ENCODE measurements around the gene TPBGL. TPM values are rescaled to one million over a fixed set of nuclear protein-coding genes. Genes with fewer than 3 reads are reported as not detected.

The TPBGL gene
- total and polyA plus RNA-seq, 2 of the 4 experiments (the other 2 are of a cell fraction): not detected

DNA sequence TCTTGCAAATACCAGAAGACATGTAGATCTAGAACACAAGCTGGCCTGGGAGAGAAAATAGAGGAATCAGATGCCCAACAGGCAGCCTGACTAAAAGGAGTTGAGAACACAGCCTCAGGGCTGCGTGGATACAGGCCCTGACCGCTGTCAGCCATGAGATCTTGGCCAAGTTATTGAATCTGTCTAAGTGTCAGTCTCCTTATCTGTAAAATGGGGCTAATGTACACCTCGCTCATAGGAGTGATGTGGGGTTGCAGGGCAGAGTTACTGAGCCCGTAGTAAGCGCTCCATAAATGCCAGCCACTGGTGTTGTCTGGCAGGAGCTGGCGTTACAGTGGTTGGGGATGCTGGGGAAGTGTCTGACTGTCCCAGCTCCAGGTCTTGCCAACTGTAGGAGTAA, 38.4 kb upstream of the TPBGL start:
- dilution Hi-C loops (cut with HindIII; ENCODE audit: low sequenced_read_pairs, unreplicated experiment): no loop called here
- 53% methylated on average over 5 of the region's 6 CpGs; no CpG with 5 or more reads in 1 of the 2 experiments for WGBS, 2 experiments (ENCODE audit: extremely low coverage in 2 of 2, insufficient read length in 1 of 2)
- H3K4me2 ChIP-seq (ENCODE audit: low read depth, low read length): no peak overlapping the region
- H2BK5ac ChIP-seq (ENCODE audit: low read depth, low read length, poor library complexity, severe bottlenecking): no peak overlapping the region
- no peak overlapping the region for H4K5ac ChIP-seq (ENCODE audit: low read depth, low read length)
- no peaks in the 10 kb centered on the region for H4K20me1 ChIP-seq (ENCODE audit: insufficient read depth, low read length)
- no peak overlapping the region for H4K91ac ChIP-seq (ENCODE audit: insufficient read depth, low read depth, low read length)
- no peak overlapping the region for H2BK15ac ChIP-seq (ENCODE audit: low read depth, low read length)
- in situ Hi-C loops (cut with MboI; ENCODE audit: low sequenced_read_pairs): loop anchor here (5.0 kb wide), 2 partner anchors 55 to 180 kb away; no protein-coding TSS in a partner anchor
- H3K79me1 ChIP-seq (ENCODE audit: low read depth in 1 of 2, low read length in 2 of 2): no peaks in the 10 kb centered on the region
- H3K36me3 ChIP-seq (ENCODE audit: control insufficient read depth, insufficient read depth, low read length): no peaks in the 10 kb centered on the region
- H3K14ac ChIP-seq (replicated peaks; ENCODE audit: low read depth, low read length): no peak overlapping the region
- no peak overlapping the region for H3K56ac ChIP-seq (ENCODE audit: extremely low read depth, insufficient read depth, low read length)
- POLR2A ChIA-PET (ENCODE audit: unreplicated experiment): no interaction called here
- no peaks in the 10 kb centered on the region for H3K9me3 ChIP-seq (ENCODE audit: control insufficient read depth, insufficient read depth, low read length)
- no peak overlapping the region for H3K18ac ChIP-seq (ENCODE audit: low read depth, low read length)
- no peaks in the 10 kb centered on the region for H3K4me1 ChIP-seq (ENCODE audit: control insufficient read depth, insufficient read depth, low read length)
- H3K9ac ChIP-seq (ENCODE audit: low read depth, low read length): no peak overlapping the region
- no peak overlapping the region for H2AK9ac ChIP-seq (replicated peaks; ENCODE audit: low read depth, low read length, poor library complexity)
- H3K27me3 ChIP-seq (ENCODE audit: control insufficient read depth, insufficient read depth, low read length): peaks cover 50% of the 10 kb centered on the region
- CTCF ChIA-PET: no interaction called here
- no peaks in the 10 kb centered on the region for H3K9me1 ChIP-seq (ENCODE audit: insufficient read depth, low read length)
- DNase-seq: no peak
- intact Hi-C loops (cut with micrococcal nuclease): no loop called here
- no peak overlapping the region for H2BK120ac ChIP-seq (ENCODE audit: low read depth, low read length)
- H3K23ac ChIP-seq (ENCODE audit: low read depth, low read length): no peak overlapping the region
- no peak overlapping the region for H2BK20ac ChIP-seq (ENCODE audit: low read depth, low read length)
- H3K4ac ChIP-seq (ENCODE audit: low read depth, low read length): no peak overlapping the region
- BruUV-seq (replicated peaks): no TSS peak
- no peak overlapping the region for H3K27ac ChIP-seq (ENCODE audit: insufficient read depth, low read length)
- no peak for ATAC-seq (ENCODE audit: low read depth)
- H2AFZ ChIP-seq (replicated peaks; ENCODE audit: low read length, poor library complexity): no peak overlapping the region
- TF ChIP-seq NFE2L2 (IDR thresholded peaks at IDR 0.05; ENCODE audit: low read depth, low read length) (no peak), RFX5 (IDR thresholded peaks at IDR 0.05; ENCODE audit: low read depth, low read length) (no peak), CEBPB (IDR thresholded peaks at IDR 0.05; ENCODE audit: low read depth, low read length) (no peak), POLR2A (IDR thresholded peaks at IDR 0.05; ENCODE audit: low read depth, low read length) (no peak), FOS (IDR thresholded peaks at IDR 0.05; ENCODE audit: low read depth, low read length) (no peak), BHLHE40 (IDR thresholded peaks at IDR 0.05; ENCODE audit: low read depth, low read length) (no peak), RAD21 (IDR thresholded peaks at IDR 0.05; ENCODE audit: low read length) (no peak), RCOR1 (IDR thresholded peaks at IDR 0.05; ENCODE audit: insufficient replicate concordance, low read length) (no peak), SMC3 (IDR thresholded peaks at IDR 0.05; ENCODE audit: low read depth, low read length) (no peak), MAZ (IDR thresholded peaks at IDR 0.05; ENCODE audit: borderline replicate concordance, low read depth, low read length) (no peak), CHD1 (IDR thresholded peaks at IDR 0.05; ENCODE audit: low read depth, low read length) (no peak), MAFK (IDR thresholded peaks at IDR 0.05; ENCODE audit: low read depth, low read length) (no peak)
- TF ChIP-seq, protein P1, sequence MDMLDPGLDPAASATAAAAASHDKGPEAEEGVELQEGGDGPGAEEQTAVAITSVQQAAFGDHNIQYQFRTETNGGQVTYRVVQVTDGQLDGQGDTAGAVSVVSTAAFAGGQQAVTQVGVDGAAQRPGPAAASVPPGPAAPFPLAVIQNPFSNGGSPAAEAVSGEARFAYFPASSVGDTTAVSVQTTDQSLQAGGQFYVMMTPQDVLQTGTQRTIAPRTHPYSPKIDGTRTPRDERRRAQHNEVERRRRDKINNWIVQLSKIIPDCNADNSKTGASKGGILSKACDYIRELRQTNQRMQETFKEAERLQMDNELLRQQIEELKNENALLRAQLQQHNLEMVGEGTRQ (IDR thresholded peaks at IDR 0.05; ENCODE audit: low read depth, low read length): no peak
- TF ChIP-seq, protein P2, sequence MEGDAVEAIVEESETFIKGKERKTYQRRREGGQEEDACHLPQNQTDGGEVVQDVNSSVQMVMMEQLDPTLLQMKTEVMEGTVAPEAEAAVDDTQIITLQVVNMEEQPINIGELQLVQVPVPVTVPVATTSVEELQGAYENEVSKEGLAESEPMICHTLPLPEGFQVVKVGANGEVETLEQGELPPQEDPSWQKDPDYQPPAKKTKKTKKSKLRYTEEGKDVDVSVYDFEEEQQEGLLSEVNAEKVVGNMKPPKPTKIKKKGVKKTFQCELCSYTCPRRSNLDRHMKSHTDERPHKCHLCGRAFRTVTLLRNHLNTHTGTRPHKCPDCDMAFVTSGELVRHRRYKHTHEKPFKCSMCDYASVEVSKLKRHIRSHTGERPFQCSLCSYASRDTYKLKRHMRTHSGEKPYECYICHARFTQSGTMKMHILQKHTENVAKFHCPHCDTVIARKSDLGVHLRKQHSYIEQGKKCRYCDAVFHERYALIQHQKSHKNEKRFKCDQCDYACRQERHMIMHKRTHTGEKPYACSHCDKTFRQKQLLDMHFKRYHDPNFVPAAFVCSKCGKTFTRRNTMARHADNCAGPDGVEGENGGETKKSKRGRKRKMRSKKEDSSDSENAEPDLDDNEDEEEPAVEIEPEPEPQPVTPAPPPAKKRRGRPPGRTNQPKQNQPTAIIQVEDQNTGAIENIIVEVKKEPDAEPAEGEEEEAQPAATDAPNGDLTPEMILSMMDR (conservative IDR thresholded peaks at IDR 0.05; ENCODE audit: low read depth, low read length): no peak
- TF ChIP-seq, protein P3, sequence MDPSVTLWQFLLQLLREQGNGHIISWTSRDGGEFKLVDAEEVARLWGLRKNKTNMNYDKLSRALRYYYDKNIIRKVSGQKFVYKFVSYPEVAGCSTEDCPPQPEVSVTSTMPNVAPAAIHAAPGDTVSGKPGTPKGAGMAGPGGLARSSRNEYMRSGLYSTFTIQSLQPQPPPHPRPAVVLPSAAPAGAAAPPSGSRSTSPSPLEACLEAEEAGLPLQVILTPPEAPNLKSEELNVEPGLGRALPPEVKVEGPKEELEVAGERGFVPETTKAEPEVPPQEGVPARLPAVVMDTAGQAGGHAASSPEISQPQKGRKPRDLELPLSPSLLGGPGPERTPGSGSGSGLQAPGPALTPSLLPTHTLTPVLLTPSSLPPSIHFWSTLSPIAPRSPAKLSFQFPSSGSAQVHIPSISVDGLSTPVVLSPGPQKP (IDR thresholded peaks at IDR 0.05; ENCODE audit: borderline replicate concordance, low read depth, low read length): no peak
- H3K4me3 ChIP-seq (ENCODE audit: insufficient read depth, low read depth, low read length): no peak overlapping the region
- no peak overlapping the region for H4K8ac ChIP-seq (ENCODE audit: low read depth in 2 of 2, low read length in 2 of 2)
- H2AK5ac ChIP-seq (ENCODE audit: low read depth, low read length): no peak overlapping the region

All from IMR-90 (cell line).